PC-3 (cell line): ENCODE data around the gene DIRAS1.

Experiments
- CTCF ChIP-seq: fragments of 300-600 bp; sonication (generic); conservative IDR thresholded peaks from 2 replicates; pipeline ENCODE4 v1.5.1; 2017; ENCODE audit warnings: antibody characterized with exemption, low read depth, mild to moderate bottlenecking, low read length
- EZH2 ChIP-seq: fragments of 300-600 bp; sonication (generic); IDR thresholded peaks from one replicate; pipeline ENCODE4 v1.6.1; 2017; ENCODE audit warnings: antibody characterized with exemption, mild to moderate bottlenecking, low read length; ENCODE audit not compliant: unreplicated experiment

GRCh38 chr19:2727640-2727944 lies 6.4 kb upstream of the DIRAS1 start:
- TF ChIP-seq CTCF (no peak), EZH2 (no peak)
